Natural killer cell (primary cell): ENCODE results near the gene SPAG8. TPM values are rescaled to one million over a fixed set of nuclear protein-coding genes. Genes with fewer than 3 reads are reported as not detected.

Experiments
- ATAC-seq, 3 donors: fragments of 150-1000 bp in 2 of 3; fragments of 200-7000 bp in 1 of 3; cut with Tn5 transposase; 1 replicate in 1 of 3; 2 replicates in 2 of 3; pipeline ENCODE4 v1.10.0; 2021; ENCODE audit warnings: mild to moderate bottlenecking in 2 of 3, moderate library complexity in 2 of 3
- DNase-seq, 2 donors: peaks; one replicate each; pipeline versions ENCODE4 v3.0.0 to v3.0.0-alpha.2; 2013 to 2021; ENCODE audit warnings: mixed read lengths in 1 of 2
- H3K27ac ChIP-seq: one replicate; pipeline ENCODE4 v1.5.1; 2013; ENCODE audit warnings: mild to moderate bottlenecking, low read length
- H3K27me3 ChIP-seq: one replicate; pipeline ENCODE4 v1.6.1; 2013; ENCODE audit warnings: low read length; ENCODE audit not compliant: control insufficient read depth, insufficient read depth
- H3K36me3 ChIP-seq: one replicate; pipeline ENCODE4 v1.6.1; 2013; ENCODE audit warnings: low read length; ENCODE audit not compliant: control insufficient read depth, insufficient read depth
- H3K4me1 ChIP-seq: one replicate; pipeline ENCODE4 v1.6.1; 2013; ENCODE audit warnings: low read length; ENCODE audit not compliant: control insufficient read depth, insufficient read depth
- H3K4me3 ChIP-seq: one replicate; pipeline ENCODE4 v1.5.1; 2013; ENCODE audit warnings: low read length
- H3K9me3 ChIP-seq: one replicate; pipeline ENCODE4 v1.6.1; 2013; ENCODE audit warnings: low read length; ENCODE audit not compliant: control insufficient read depth, insufficient read depth
- H3K27ac Mint-ChIP-seq, 2 donors: one replicate each; pipeline ENCODE4 v1.8.0; 2022; ENCODE audit warnings: mild to moderate bottlenecking in 2 of 2, mixed read lengths in 2 of 2, moderate library complexity in 1 of 2
- H3K27me3 Mint-ChIP-seq, 2 donors: one replicate each; pipeline ENCODE4 v1.8.0; 2022; ENCODE audit warnings: low read depth in 2 of 2, mixed read lengths in 2 of 2
- H3K36me3 Mint-ChIP-seq: one replicate; pipeline ENCODE4 v1.8.0; 2022; ENCODE audit warnings: mixed read lengths
- H3K4me1 Mint-ChIP-seq, 2 donors: one replicate each; pipeline ENCODE4 v1.8.0; 2022; ENCODE audit warnings: mixed read lengths in 2 of 2
- H3K4me3 Mint-ChIP-seq: one replicate; pipeline ENCODE4 v1.8.0; 2022; ENCODE audit warnings: mild to moderate bottlenecking, moderate library complexity, mixed read lengths
- H3K9me3 Mint-ChIP-seq, 2 donors: one replicate each; pipeline ENCODE4 v1.8.0; 2022; ENCODE audit warnings: mixed read lengths in 2 of 2
- WGBS: methylation state at CpG from one replicate; pipeline ENCODE4 v1.1.7; 2013; ENCODE audit warnings: missing lambda C conversion rate; ENCODE audit not compliant: insufficient coverage; 5-methylcytosine and 5-hydroxymethylcytosine counted together
- intact Hi-C: fragments of 100-400 bp; cut with micrococcal nuclease; formaldehyde crosslinking; loops from one replicate; pipeline ENCODE4 v1.14.2; 2022
- total RNA-seq, 4 donors: library from RNA; stranded (reverse); fragments of 120-200 nt in 1 of 4; gene quantifications; one replicate each; pipeline versions ENCODE4 v1.2.3 to v1.2.4, GENCODE V29; 2013 to 2022
- TF ChIP-seq, protein P1 (sequence below): fragments of 200-600 bp; IDR thresholded peaks from one replicate; pipeline ENCODE4 v1.8.0; 2022; ENCODE audit warnings: antibody characterized with exemption

The SPAG8 gene
- total RNA-seq, 3 donors from 2014 or later (not counting 1 experiment from before 2014, with no cell fraction given) = 2.0 to 2.4 (median 2.1) TPM

DNA sequence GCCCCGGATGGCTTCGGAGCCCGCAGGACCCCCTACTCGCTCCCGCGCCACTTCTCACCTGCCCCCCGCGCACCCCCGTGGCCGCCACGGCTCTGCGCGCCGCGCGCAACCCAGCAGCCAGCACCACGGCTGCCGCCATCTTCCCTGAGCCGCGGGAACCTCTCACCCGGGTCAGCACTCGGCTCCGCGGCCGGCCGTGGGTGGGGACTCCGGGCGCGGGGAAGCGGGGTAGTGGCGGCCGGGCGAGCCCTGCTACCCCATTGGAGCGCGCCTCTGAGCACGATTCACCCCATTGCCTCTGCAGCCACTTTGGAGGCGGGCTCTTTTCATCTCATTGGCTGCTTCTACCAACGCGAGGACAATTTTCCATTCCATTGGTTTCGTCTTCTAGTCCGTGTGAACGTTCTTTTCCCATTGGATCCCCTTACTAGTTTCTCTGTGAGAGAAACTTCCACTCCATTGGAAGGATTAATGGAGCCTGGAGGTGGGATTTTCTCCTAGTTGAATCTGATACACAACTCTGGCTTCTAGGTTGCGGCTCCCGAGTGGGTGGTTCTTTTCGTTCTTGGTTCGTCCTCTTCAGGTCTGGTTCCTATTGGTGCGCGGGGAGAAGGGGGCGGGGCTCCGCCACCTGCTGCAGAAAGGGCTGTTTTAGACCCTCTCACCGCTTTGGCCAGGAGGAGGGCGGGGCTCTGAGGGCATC lies 2.9 kb upstream of the SPAG8 start, which contains the start of gene HINT2:
Gene HINT2, minus strand, starts transcription at position 202 of the 703 bp plus-strand sequence. Its CDS starts 63 bp downstream, at position 139.
- under 1% methylated on average over 52 of the region's 52 CpGs for WGBS
- Histone ChIP-seq H3K4me3 (peak within 1 kb of the TSS; percentile 73), H3K36me3 (no peaks in the 10 kb centered on the region), H3K27me3 (no peaks in the 10 kb centered on the region), H3K9me3 (no peaks in the 10 kb centered on the region), H3K27ac (peak within 1 kb of the TSS; percentile 87), H3K4me1 (peaks cover 38% of the 10 kb centered on the region)
- DNase-seq = peak; percentile 96 to 98
- ATAC-seq = peak; percentile 78 to 91 (median 79)
- H3K4me1 Mint-ChIP-seq = peaks cover 43 to 53% of the 10 kb centered on the region in 2 donors
- TF ChIP-seq, protein P1, sequence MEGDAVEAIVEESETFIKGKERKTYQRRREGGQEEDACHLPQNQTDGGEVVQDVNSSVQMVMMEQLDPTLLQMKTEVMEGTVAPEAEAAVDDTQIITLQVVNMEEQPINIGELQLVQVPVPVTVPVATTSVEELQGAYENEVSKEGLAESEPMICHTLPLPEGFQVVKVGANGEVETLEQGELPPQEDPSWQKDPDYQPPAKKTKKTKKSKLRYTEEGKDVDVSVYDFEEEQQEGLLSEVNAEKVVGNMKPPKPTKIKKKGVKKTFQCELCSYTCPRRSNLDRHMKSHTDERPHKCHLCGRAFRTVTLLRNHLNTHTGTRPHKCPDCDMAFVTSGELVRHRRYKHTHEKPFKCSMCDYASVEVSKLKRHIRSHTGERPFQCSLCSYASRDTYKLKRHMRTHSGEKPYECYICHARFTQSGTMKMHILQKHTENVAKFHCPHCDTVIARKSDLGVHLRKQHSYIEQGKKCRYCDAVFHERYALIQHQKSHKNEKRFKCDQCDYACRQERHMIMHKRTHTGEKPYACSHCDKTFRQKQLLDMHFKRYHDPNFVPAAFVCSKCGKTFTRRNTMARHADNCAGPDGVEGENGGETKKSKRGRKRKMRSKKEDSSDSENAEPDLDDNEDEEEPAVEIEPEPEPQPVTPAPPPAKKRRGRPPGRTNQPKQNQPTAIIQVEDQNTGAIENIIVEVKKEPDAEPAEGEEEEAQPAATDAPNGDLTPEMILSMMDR = no peak
- H3K27ac Mint-ChIP-seq = peak within 1 kb of the TSS; percentile 96 to 98
- no peaks in the 10 kb centered on the region for H3K27me3 Mint-ChIP-seq
- H3K4me3 Mint-ChIP-seq = peak within 1 kb of the TSS; percentile 98
- intact Hi-C loops = loop anchor here (1.0 to 10.0 kb wide), 6 partner anchors 11 to 700 kb away; partner anchors contain the start of genes ATOSB, CCDC107, CREB3 and RMRP
- H3K36me3 Mint-ChIP-seq = no peaks in the 10 kb centered on the region
- no peaks in the 10 kb centered on the region for H3K9me3 Mint-ChIP-seq

- WGBS = 9% methylated on average over 29 of the region's 29 CpGs
- H3K27me3 Mint-ChIP-seq = no peaks in the 10 kb centered on the region
These were observed 2.2 kb upstream of the SPAG8 start for GRCh38 chr9:35814106-35814840.

DNA sequence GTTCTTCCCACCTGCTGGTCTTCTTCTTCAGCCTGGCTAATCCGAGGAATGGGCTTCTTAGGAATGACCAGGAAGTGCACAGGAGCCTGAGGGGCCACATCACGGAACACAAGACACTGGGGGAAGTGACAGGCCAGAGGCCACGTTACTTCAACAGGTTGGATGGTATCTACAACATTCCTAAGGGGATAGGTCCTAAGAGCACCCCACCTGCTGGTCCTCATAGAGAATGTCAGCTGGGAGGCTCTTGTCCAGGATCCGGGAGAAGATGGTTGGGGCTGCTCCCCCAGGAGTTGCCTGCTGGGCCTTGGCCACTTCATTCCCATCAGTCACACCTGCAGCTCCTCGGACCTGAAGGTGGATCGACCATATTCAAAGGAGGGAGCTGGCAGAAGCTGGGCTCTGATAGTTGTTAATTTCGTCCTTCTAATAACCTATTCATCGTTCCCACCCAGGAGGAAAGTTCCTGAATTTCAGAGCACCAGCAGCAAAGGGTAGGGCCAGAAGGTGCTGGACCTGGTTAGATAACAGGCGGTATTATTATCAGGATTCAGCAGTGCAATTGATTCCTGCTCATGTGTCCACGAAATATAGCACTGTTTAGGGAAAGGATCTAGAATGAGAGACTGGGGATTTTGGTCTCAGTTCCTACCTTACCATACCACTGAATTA lies 1.5 kb upstream of the SPAG8 start:
- DNase-seq (peak in 1 of 2 donors; percentile 14), ATAC-seq (no peak)
- Histone ChIP-seq H3K4me1 (peaks cover 38% of the 10 kb centered on the region), H3K4me3 (no peak overlapping the region), H3K27me3 (no peaks in the 10 kb centered on the region), H3K27ac (peak overlapping the region; percentile 82), H3K36me3 (no peaks in the 10 kb centered on the region), H3K9me3 (no peaks in the 10 kb centered on the region)
- TF ChIP-seq, protein P1 = no peak
- intact Hi-C loops = loop anchor here (2.0 to 10.0 kb wide), 3 partner anchors 81 to 699 kb away; partner anchors contain the start of genes ATOSB, CREB3 and TLN1
- 91% methylated on average over 10 of the region's 10 CpGs for WGBS
- peaks cover 43 to 53% of the 10 kb centered on the region in 2 donors for H3K4me1 Mint-ChIP-seq
- H3K27ac Mint-ChIP-seq = peak overlapping the region; percentile 96 to 98
- H3K27me3 Mint-ChIP-seq = no peaks in the 10 kb centered on the region
- H3K36me3 Mint-ChIP-seq = no peaks in the 10 kb centered on the region
- peak overlapping the region; percentile 98 for H3K4me3 Mint-ChIP-seq
- H3K9me3 Mint-ChIP-seq = no peaks in the 10 kb centered on the region

More at GRCh38 chr9:35814106-35814840, 2.2 kb upstream of the SPAG8 start:
- Histone ChIP-seq H3K4me1 (peaks cover 38% of the 10 kb centered on the region), H3K36me3 (no peaks in the 10 kb centered on the region), H3K27me3 (no peaks in the 10 kb centered on the region), H3K27ac (peak overlapping the region; percentile 82), H3K4me3 (peak overlapping the region; percentile 73), H3K9me3 (no peaks in the 10 kb centered on the region)
- no peaks in the 10 kb centered on the region for H3K9me3 Mint-ChIP-seq
- intact Hi-C loops = loop anchor here (2.0 to 10.0 kb wide), 3 partner anchors 81 to 699 kb away; partner anchors contain the start of genes ATOSB, CREB3 and TLN1
- H3K4me1 Mint-ChIP-seq = peaks cover 43 to 53% of the 10 kb centered on the region in 2 donors
- no peaks in the 10 kb centered on the region for H3K36me3 Mint-ChIP-seq
- H3K27ac Mint-ChIP-seq = peak overlapping the region; percentile 96 to 98
- ATAC-seq (peak; percentile 4 to 12 (median 6)), DNase-seq (peak in 1 of 2 donors; percentile 61)
- TF ChIP-seq, protein P1 = no peak
- H3K4me3 Mint-ChIP-seq = peak overlapping the region; percentile 98
